Left lung (tissue), 10 donors: ENCODE data around the gene GALNT5. TPM values are rescaled to one million over a fixed set of nuclear protein-coding genes. Genes with fewer than 3 reads are reported as not detected.
"Not testable (repeated sequence)": the region's sequence is repeated elsewhere in the genome, so short reads cannot be mapped to it uniquely, and the experiment has no call there.

Experiments
- ATAC-seq: fragments of 200-7000 bp; cut with Tn5 transposase; one replicate; pipeline ENCODE4 v1.9.1; 2020; ENCODE audit warnings: moderate library complexity
- DNase-seq, 4 donors: peaks; one replicate each; pipeline ENCODE4 v3.0.0-alpha.2; 2013 to 2020
- H3K27ac ChIP-seq, 2 donors: fragments of 200-600 bp; sonication (generic) in 1 of 2; one replicate each; pipeline versions ENCODE4 v1.5.0 to v1.8.0; 2020 to 2021
- H3K27me3 ChIP-seq, 2 donors: fragments of 200-600 bp; sonication (generic) in 1 of 2; one replicate each; pipeline versions ENCODE4 v1.5.0 to v1.8.0; 2020 to 2021
- H3K36me3 ChIP-seq, 2 donors: fragments of 200-600 bp; sonication (generic) in 1 of 2; one replicate each; pipeline versions ENCODE4 v1.5.0 to v1.8.0; 2020 to 2021
- H3K4me1 ChIP-seq, 2 donors: fragments of 200-600 bp; one replicate each; pipeline ENCODE4 v1.8.0; 2021
- H3K4me3 ChIP-seq, 2 donors: fragments of 200-600 bp; sonication (generic) in 1 of 2; one replicate each; pipeline versions ENCODE4 v1.5.0 to v1.8.0; 2020 to 2021; ENCODE audit warnings: mild to moderate bottlenecking in 1 of 2
- H3K9me3 ChIP-seq, 2 donors: fragments of 200-600 bp; sonication (generic) in 1 of 2; one replicate each; pipeline versions ENCODE4 v1.5.0 to v1.8.0; 2020 to 2021
- CTCF ChIP-seq, 2 donors: fragments of 200-600 bp; sonication (generic) in 1 of 2; IDR thresholded peaks; one replicate each; pipeline versions ENCODE4 v1.5.0 to v1.8.0; 2021; ENCODE audit warnings: antibody characterized with exemption in 2 of 2
- intact Hi-C, 2 donors: fragments of 100-400 bp; cut with DNase I; formaldehyde crosslinking; loops; one replicate each; pipeline versions ENCODE4 v1.11.2 to v1.14.2; 2022
- polyA plus RNA-seq, 6 donors: library from polyadenylated mRNA; unstranded; fragments of 120-200 nt; gene quantifications; one replicate each; pipeline ENCODE4 v1.2.1, GENCODE V29; 2013; ENCODE audit not compliant: insufficient read length in 6 of 6
- total RNA-seq, 2 donors: library from RNA; stranded (reverse); fragmentation: NEBNext Ultra II Directional; extraction: Animal tissue kit (Norgen Biotek cat#: 25700); gene quantifications; one replicate each; pipeline ENCODE4 v1.2.1, GENCODE V29; 2021
- donor health status: DM: no; HTN: yes; CAD: no.
- donor health status: DM: no; HTN: no; CAD: no.

Gene GALNT5
- total and polyA plus RNA-seq, 8 donors = 6.1 to 59.4 (median 7.1) TPM

GRCh38 chr2:157218911-157219310, 38.6 kb upstream of the GALNT5 start:
- Histone ChIP-seq H3K27ac (no peak overlapping the region), H3K4me1 (no peaks in the 10 kb centered on the region), H3K9me3 (no peaks in the 10 kb centered on the region), H3K36me3 (no peaks in the 10 kb centered on the region), H3K27me3 (no peaks in the 10 kb centered on the region), H3K4me3 (no peak overlapping the region)
- ATAC-seq (no peak), DNase-seq (no peak)
- no peak for TF ChIP-seq CTCF (IDR thresholded peaks at IDR 0.05)
- intact Hi-C loops = no loop called here

- intact Hi-C loops = no loop called here
- Histone ChIP-seq H3K36me3 (no peaks in the 10 kb centered on the region), H3K27me3 (no peaks in the 10 kb centered on the region), H3K9me3 (no peaks in the 10 kb centered on the region), H3K4me3 (no peak overlapping the region), H3K27ac (no peak overlapping the region), H3K4me1 (no peaks in the 10 kb centered on the region)
- DNase-seq = no peak
- no peak for ATAC-seq
- no peak for TF ChIP-seq CTCF (IDR thresholded peaks at IDR 0.05)
Observed at GRCh38 chr2:157220502-157220901, 37.0 kb upstream of the GALNT5 start.

GRCh38 chr2:157221394-157221988, 36.0 kb upstream of the GALNT5 start:
- intact Hi-C loops = no loop called here
- no peak for DNase-seq
- no peak for TF ChIP-seq CTCF (IDR thresholded peaks at IDR 0.05)
- H3K27me3 ChIP-seq = no peaks in the 10 kb centered on the region
- H3K9me3 ChIP-seq = no peaks in the 10 kb centered on the region
- no peak overlapping the region for H3K4me3 ChIP-seq
- H3K36me3 ChIP-seq = no peaks in the 10 kb centered on the region
- no peaks in the 10 kb centered on the region for H3K4me1 ChIP-seq
- no peak for ATAC-seq
- no peak overlapping the region for H3K27ac ChIP-seq

GRCh38 chr2:157223624-157224205, 33.8 kb upstream of the GALNT5 start:
- no peaks in the 10 kb centered on the region for H3K4me1 ChIP-seq
- H3K36me3 ChIP-seq = no peaks in the 10 kb centered on the region
- TF ChIP-seq CTCF (IDR thresholded peaks at IDR 0.05) = no peak
- ATAC-seq (no peak), DNase-seq (no peak)
- no peak overlapping the region for H3K4me3 ChIP-seq
- H3K9me3 ChIP-seq = no peaks in the 10 kb centered on the region
- H3K27ac ChIP-seq = no peak overlapping the region
- intact Hi-C loops = no loop called here
- H3K27me3 ChIP-seq = no peaks in the 10 kb centered on the region

- H3K27ac ChIP-seq, intact Hi-C loops, DNase-seq, ATAC-seq, H3K9me3 ChIP-seq, H3K4me3 ChIP-seq, H3K36me3 ChIP-seq, H3K4me1 ChIP-seq, H3K27me3 ChIP-seq: not testable (repeated sequence)
Observed at GRCh38 chr2:157224448-157224847, 33.1 kb upstream of the GALNT5 start.

GRCh38 chr2:157227592-157227991, 29.9 kb upstream of the GALNT5 start:
- DNase-seq = no peak
- Histone ChIP-seq H3K4me1 (no peaks in the 10 kb centered on the region), H3K27me3 (no peaks in the 10 kb centered on the region), H3K9me3 (no peaks in the 10 kb centered on the region), H3K27ac (no peak overlapping the region), H3K4me3 (no peak overlapping the region), H3K36me3 (no peaks in the 10 kb centered on the region)
- ATAC-seq = no peak
- no peak for TF ChIP-seq CTCF (IDR thresholded peaks at IDR 0.05)
- intact Hi-C loops = no loop called here
